Kidney (tissue), 14 donors: ENCODE results near the gene AKT1. TPM values are rescaled to one million over a fixed set of nuclear protein-coding genes. Genes with fewer than 3 reads are reported as not detected.

Experiments used
- DNase-seq, 5 donors: peaks; one replicate each; pipeline ENCODE4 v3.0.0-alpha.2; 2013 to 2020
- FAIRE-seq: peaks from 2 replicates; lab custom pipeline; 2012; peaks lifted over from hg19 to GRCh38; lab: Jason Lieb, UNC
- H3K27ac ChIP-seq, 2 donors: one replicate each; pipeline ENCODE4 v1.7.0; 2013; ENCODE audit warnings: low read depth in 2 of 2, low read length in 2 of 2, inconsistent platforms in 1 of 2
- H3K27me3 ChIP-seq: one replicate; pipeline ENCODE4 v1.7.1; 2013; ENCODE audit warnings: low read length, inconsistent platforms; ENCODE audit not compliant: control insufficient read depth, insufficient read depth
- H3K36me3 ChIP-seq, 3 donors: one replicate each; pipeline versions ENCODE4 v1.7.0 to v1.7.1; 2013; ENCODE audit warnings: low read length in 3 of 3, control low read depth in 1 of 3, inconsistent platforms in 1 of 3; ENCODE audit not compliant: insufficient read depth in 3 of 3, control insufficient read depth in 2 of 3
- H3K4me1 ChIP-seq, 3 donors: one replicate each; pipeline versions ENCODE4 v1.7.0 to v1.7.1; 2013; ENCODE audit warnings: low read length in 3 of 3, inconsistent platforms in 1 of 3, low read depth in 1 of 3; ENCODE audit not compliant: control insufficient read depth in 2 of 3, insufficient read depth in 2 of 3
- H3K4me3 ChIP-seq, 3 donors: one replicate each; pipeline versions ENCODE4 v1.7.0 to v1.8.1; 2013; ENCODE audit warnings: low read length in 3 of 3, control low read depth in 1 of 3, inconsistent platforms in 1 of 3
- H3K9ac ChIP-seq, 3 donors: one replicate each; pipeline versions ENCODE4 v1.7.0 to v1.7.1; 2013; ENCODE audit warnings: low read length in 3 of 3, control low read depth in 1 of 3, inconsistent platforms in 1 of 3
- H3K9me3 ChIP-seq, 3 donors: one replicate each; pipeline versions ENCODE4 v1.7.0 to v1.7.1; 2013; ENCODE audit warnings: low read length in 3 of 3, control low read depth in 1 of 3, inconsistent platforms in 1 of 3; ENCODE audit not compliant: control insufficient read depth in 2 of 3, insufficient read depth in 1 of 3
- CTCF ChIP-seq: IDR thresholded peaks from 3 replicates; pipeline ENCODE4 v1.5.1; 2012; ENCODE audit warnings: mild to moderate bottlenecking, moderate library complexity, borderline replicate concordance; ENCODE audit not compliant: insufficient read depth; ENCODE audit errors: extremely low read depth
- intact Hi-C: fragments of 100-400 bp; cut with DNase I; formaldehyde crosslinking; loops from one replicate; pipeline ENCODE4 v1.11.1; 2022
- polyA plus RNA-seq: library from polyadenylated mRNA; stranded (reverse); fragments of 350-450 nt; fragmentation: Illumina TruSeq; extraction: RNeasy Lipid Tissue Mini Kit (QIAGEN cat#74804); gene quantifications from one replicate; pipeline ENCODE4 v1.2.3, GENCODE V29; 2014; ENCODE audit warnings: low read depth, low replicate concordance; ENCODE audit not compliant: insufficient read depth
- total RNA-seq: library from RNA; stranded (reverse); fragmentation: NEBNext Ultra II Directional; extraction: Animal tissue kit (Norgen Biotek cat#: 25700); gene quantifications from one replicate; pipeline ENCODE4 v1.2.1, GENCODE V29; 2021
- donor health status: control.
- donor health status: control.
- donor health status: control.
- donor health status: control.
- donor health status: control.
- donor health status: DM: yes; HTN: yes; CAD: no.
- donor health status: Normal renal cell carcinoma (clear cell type).

The AKT1 gene
- total and polyA plus RNA-seq, 2 donors from 2014 or later, result 70.6 to 125 TPM

- peak overlapping the region in 1 of 2 donors; percentile 65 for H3K27ac ChIP-seq
- FAIRE-seq (no peak), DNase-seq (peak in 1 of 5 donors; percentile 87)
- no peaks in the 10 kb centered on the region for H3K9me3 ChIP-seq
- peaks cover 0 to 22% (median 19%) of the 10 kb centered on the region in 3 donors for H3K4me1 ChIP-seq
- H3K9ac ChIP-seq, result peak overlapping the region; percentile 57 to 88 (median 74)
- H3K27me3 ChIP-seq, result no peaks in the 10 kb centered on the region
- no peak for TF ChIP-seq CTCF
- H3K36me3 ChIP-seq, result peaks cover 2 to 17% (median 14%) of the 10 kb centered on the region in 3 donors
- peak overlapping the region; percentile 66 to 89 (median 81) for H3K4me3 ChIP-seq
- intact Hi-C loops, result no loop called here
Observed at GRCh38 chr14:104753528-104754212, 41.9 kb downstream of the AKT1 start.

GRCh38 chr14:104752735-104753527 lies 42.6 kb downstream of the AKT1 start, which contains the start of gene SIVA1:
Gene SIVA1 (plus strand): TSS chr14:104753147. CDS start chr14:104753202, 55 bp downstream.
- H3K9me3 ChIP-seq, result no peaks in the 10 kb centered on the region
- H3K27me3 ChIP-seq, result no peaks in the 10 kb centered on the region
- H3K9ac ChIP-seq, result peak within 1 kb of the TSS; percentile 65 to 88 (median 74)
- DNase-seq (peak; percentile 100), FAIRE-seq (peak; percentile 80)
- TF ChIP-seq CTCF, result no peak
- peak within 1 kb of the TSS; percentile 73 to 89 (median 81) for H3K4me3 ChIP-seq
- peak within 1 kb of the TSS; percentile 49 to 79 for H3K27ac ChIP-seq
- H3K36me3 ChIP-seq, result peaks cover 2 to 15% (median 11%) of the 10 kb centered on the region in 3 donors
- intact Hi-C loops, result no loop called here
- H3K4me1 ChIP-seq, result peaks cover 0 to 27% (median 19%) of the 10 kb centered on the region in 3 donors

GRCh38 chr14:104752423-104752734 lies 43.2 kb downstream of the AKT1 start:
- Histone ChIP-seq H3K27ac (peak overlapping the region; percentile 6 to 79), H3K27me3 (no peaks in the 10 kb centered on the region), H3K4me3 (peak overlapping the region; percentile 57 to 89 (median 73)), H3K9me3 (no peaks in the 10 kb centered on the region), H3K36me3 (peaks cover 2 to 15% (median 11%) of the 10 kb centered on the region in 3 donors), H3K4me1 (peaks cover 3 to 27% (median 19%) of the 10 kb centered on the region in 3 donors), H3K9ac (peak overlapping the region in 2 of 3 donors; percentile 35 to 65)
- TF ChIP-seq CTCF, result no peak
- DNase-seq (no peak), FAIRE-seq (no peak)
- intact Hi-C loops, result no loop called here
